Measurements from ENCODE around the gene RBM38.
"Not testable (repeated sequence)": the region's sequence is repeated elsewhere in the genome, so short reads cannot be mapped to it uniquely, and the experiment has no call there.

The RBM38 gene

GRCh38 chr20:57417830-57418780 is 26.9 kb downstream of the RBM38 start:
- DNase-seq (ENCODE audit: low read depth) = no peak

- not testable (repeated sequence) for DNase-seq (ENCODE audit: low read depth)
These were observed 28.3 kb downstream of the RBM38 start for GRCh38 chr20:57419479-57419878.

- no peak for DNase-seq (ENCODE audit: low read depth)
These were observed 29.5 kb downstream of the RBM38 start for GRCh38 chr20:57420571-57421252.

- DNase-seq (ENCODE audit: low read depth) = no peak
These were observed 30.3 kb downstream of the RBM38 start for GRCh38 chr20:57421253-57422220.

GRCh38 chr20:57422254-57422653 is 31.1 kb downstream of the RBM38 start:
- no peak for DNase-seq (ENCODE audit: low read depth)

GRCh38 chr20:57425150-57426013 is 34.2 kb downstream of the RBM38 start:
- no peak for DNase-seq (ENCODE audit: low read depth)

GRCh38 chr20:57426271-57426689 is 35.1 kb downstream of the RBM38 start:
- DNase-seq (ENCODE audit: low read depth) = no peak

- no peak for DNase-seq (ENCODE audit: low read depth)
These were observed 35.6 kb downstream of the RBM38 start for GRCh38 chr20:57426831-57427230.

- DNase-seq (ENCODE audit: low read depth) = no peak
These were observed 37.3 kb downstream of the RBM38 start for GRCh38 chr20:57428324-57429158.

GRCh38 chr20:57429159-57429496 is 37.9 kb downstream of the RBM38 start:
- DNase-seq (ENCODE audit: low read depth) = no peak

GRCh38 chr20:57429580-57430200 is 38.5 kb downstream of the RBM38 start:
- DNase-seq (ENCODE audit: low read depth) = no peak

- DNase-seq (ENCODE audit: low read depth) = not testable (repeated sequence)
These were observed 39.0 kb downstream of the RBM38 start for GRCh38 chr20:57430201-57430596.

GRCh38 chr20:57431539-57431835 is 40.3 kb downstream of the RBM38 start:
- DNase-seq (ENCODE audit: low read depth) = no peak

- DNase-seq (ENCODE audit: low read depth) = no peak
These were observed 41.3 kb downstream of the RBM38 start for GRCh38 chr20:57432480-57432861.

- DNase-seq (ENCODE audit: low read depth) = no peak
These were observed 41.8 kb downstream of the RBM38 start for GRCh38 chr20:57432862-57433491.

GRCh38 chr20:57433657-57434389 is 42.6 kb downstream of the RBM38 start:
- no peak for DNase-seq (ENCODE audit: low read depth)

- DNase-seq (ENCODE audit: low read depth) = no peak
These were observed 43.1 kb downstream of the RBM38 start for GRCh38 chr20:57434390-57434700.

GRCh38 chr20:57435105-57435497 is 43.9 kb downstream of the RBM38 start:
- no peak for DNase-seq (ENCODE audit: low read depth)
